ENCODE measurements around the gene CCP110.

DNA sequence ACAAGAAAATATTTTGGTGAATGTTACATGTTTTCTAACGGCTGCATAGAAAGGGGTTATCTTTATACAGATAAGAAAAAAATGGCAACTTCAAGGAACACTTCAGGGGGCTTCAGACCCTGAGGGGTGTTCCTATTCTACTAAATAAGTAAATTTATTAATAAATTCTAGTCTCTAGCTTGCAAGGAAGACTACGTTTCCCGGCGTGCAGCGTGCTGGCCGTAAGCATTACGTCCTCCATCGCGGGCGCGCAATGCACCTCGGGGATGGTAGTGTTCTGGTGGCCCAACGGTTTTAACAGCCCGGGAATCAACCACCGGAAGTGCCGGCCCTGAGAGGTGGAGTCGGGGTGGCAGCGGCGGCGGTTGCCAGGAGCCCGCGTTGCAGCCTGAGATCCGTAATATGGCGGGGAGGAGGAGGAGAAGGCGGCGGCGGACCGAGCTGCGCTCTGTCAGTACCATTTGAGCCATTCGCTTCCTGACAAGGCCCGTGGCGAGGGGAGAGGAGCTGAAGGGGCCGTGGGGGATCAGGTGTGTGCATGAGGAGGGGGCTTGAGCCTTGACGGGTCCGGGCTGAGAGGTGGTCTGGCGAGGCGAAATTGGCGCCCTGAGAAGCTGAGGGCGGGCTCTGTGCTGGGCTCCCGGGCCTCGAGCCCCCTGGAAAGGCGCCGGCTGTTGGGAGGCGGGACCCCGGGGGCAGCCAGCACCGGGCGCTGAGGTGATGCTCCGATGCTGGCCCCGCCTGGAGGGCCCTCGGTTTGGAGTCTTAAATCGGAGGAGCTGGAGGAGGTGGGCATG is at the start of gene CCP110:
- TF ChIP-seq, protein P1, sequence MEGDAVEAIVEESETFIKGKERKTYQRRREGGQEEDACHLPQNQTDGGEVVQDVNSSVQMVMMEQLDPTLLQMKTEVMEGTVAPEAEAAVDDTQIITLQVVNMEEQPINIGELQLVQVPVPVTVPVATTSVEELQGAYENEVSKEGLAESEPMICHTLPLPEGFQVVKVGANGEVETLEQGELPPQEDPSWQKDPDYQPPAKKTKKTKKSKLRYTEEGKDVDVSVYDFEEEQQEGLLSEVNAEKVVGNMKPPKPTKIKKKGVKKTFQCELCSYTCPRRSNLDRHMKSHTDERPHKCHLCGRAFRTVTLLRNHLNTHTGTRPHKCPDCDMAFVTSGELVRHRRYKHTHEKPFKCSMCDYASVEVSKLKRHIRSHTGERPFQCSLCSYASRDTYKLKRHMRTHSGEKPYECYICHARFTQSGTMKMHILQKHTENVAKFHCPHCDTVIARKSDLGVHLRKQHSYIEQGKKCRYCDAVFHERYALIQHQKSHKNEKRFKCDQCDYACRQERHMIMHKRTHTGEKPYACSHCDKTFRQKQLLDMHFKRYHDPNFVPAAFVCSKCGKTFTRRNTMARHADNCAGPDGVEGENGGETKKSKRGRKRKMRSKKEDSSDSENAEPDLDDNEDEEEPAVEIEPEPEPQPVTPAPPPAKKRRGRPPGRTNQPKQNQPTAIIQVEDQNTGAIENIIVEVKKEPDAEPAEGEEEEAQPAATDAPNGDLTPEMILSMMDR (IDR thresholded peaks at IDR 0.05) = no peak
- peak; percentile 46 for TF ChIP-seq POLR2A (IDR thresholded peaks at IDR 0.05)
